Measurements from ENCODE around the gene ARHGEF2. TPM values are rescaled to one million over a fixed set of nuclear protein-coding genes. Genes with fewer than 3 reads are reported as not detected.
"Not testable (repeated sequence)": the region's sequence is repeated elsewhere in the genome, so short reads cannot be mapped to it uniquely, and the experiment has no call there.

ARHGEF2 gene
- total and polyA plus RNA-seq, 9 donors = 36.3 to 221 (median 63.3) TPM

DNA sequence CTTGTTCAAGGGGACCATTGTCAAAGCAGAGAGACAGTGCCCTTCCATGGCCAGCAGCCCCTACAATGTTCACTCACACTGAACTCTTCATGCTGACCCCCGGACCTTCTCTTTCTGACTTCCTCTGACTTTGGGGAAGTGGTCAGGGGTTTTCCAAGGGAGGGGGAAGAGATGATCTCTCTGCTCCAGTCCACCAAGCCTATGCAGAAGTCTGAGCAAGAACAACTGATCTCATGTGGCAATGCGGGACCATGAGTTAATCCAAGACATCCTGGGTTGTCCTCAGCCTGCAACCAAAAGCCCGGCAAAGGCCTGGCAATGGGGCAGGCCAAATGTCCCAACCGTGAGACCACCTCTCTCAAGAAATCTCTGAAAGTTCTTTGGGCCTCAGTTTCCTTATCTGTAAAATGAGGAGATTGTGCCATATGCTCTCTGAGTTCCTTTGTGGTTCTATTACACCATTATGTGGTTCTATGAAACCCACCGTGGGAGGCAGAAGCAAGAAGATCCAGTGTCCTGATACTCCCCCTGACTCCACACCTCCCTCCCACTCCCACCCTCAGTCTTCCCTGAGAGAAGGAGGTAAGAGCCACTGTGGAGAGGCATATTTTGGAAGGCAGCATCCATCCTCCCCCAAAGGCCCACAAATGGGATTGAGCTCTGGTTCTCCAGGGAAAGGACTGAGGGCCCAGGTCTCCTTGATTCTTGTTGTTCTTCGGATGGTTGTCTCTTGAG, 11.8 kb upstream of the ARHGEF2 start:
- H3K36me3 ChIP-seq = no peaks in the 10 kb centered on the region
- no peak for DNase-seq
- no peaks in the 10 kb centered on the region for H3K27me3 ChIP-seq
- no peak for TF ChIP-seq POLR2A (IDR thresholded peaks at IDR 0.05)
- no peak for TF ChIP-seq EP300 (IDR thresholded peaks at IDR 0.05)
- TF ChIP-seq, protein P1, sequence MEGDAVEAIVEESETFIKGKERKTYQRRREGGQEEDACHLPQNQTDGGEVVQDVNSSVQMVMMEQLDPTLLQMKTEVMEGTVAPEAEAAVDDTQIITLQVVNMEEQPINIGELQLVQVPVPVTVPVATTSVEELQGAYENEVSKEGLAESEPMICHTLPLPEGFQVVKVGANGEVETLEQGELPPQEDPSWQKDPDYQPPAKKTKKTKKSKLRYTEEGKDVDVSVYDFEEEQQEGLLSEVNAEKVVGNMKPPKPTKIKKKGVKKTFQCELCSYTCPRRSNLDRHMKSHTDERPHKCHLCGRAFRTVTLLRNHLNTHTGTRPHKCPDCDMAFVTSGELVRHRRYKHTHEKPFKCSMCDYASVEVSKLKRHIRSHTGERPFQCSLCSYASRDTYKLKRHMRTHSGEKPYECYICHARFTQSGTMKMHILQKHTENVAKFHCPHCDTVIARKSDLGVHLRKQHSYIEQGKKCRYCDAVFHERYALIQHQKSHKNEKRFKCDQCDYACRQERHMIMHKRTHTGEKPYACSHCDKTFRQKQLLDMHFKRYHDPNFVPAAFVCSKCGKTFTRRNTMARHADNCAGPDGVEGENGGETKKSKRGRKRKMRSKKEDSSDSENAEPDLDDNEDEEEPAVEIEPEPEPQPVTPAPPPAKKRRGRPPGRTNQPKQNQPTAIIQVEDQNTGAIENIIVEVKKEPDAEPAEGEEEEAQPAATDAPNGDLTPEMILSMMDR (IDR thresholded peaks at IDR 0.05) = no peak
- intact Hi-C loops (cut with DNase I) = loop anchor here in 1 of 4 donors (5.0 kb wide), 1 partner anchor 48 kb away; the partner anchor contains the start of gene RXFP4
- H3K4me1 ChIP-seq (ENCODE audit: insufficient read depth) = no peaks in the 10 kb centered on the region
- no peak overlapping the region for H3K27ac ChIP-seq
- H3K9me3 ChIP-seq = no peaks in the 10 kb centered on the region
- no peak overlapping the region for H3K4me3 ChIP-seq
- WGBS, 3 donors = 83 to 90% (median 87%) methylated on average over 6 of the region's 6 CpGs

DNA sequence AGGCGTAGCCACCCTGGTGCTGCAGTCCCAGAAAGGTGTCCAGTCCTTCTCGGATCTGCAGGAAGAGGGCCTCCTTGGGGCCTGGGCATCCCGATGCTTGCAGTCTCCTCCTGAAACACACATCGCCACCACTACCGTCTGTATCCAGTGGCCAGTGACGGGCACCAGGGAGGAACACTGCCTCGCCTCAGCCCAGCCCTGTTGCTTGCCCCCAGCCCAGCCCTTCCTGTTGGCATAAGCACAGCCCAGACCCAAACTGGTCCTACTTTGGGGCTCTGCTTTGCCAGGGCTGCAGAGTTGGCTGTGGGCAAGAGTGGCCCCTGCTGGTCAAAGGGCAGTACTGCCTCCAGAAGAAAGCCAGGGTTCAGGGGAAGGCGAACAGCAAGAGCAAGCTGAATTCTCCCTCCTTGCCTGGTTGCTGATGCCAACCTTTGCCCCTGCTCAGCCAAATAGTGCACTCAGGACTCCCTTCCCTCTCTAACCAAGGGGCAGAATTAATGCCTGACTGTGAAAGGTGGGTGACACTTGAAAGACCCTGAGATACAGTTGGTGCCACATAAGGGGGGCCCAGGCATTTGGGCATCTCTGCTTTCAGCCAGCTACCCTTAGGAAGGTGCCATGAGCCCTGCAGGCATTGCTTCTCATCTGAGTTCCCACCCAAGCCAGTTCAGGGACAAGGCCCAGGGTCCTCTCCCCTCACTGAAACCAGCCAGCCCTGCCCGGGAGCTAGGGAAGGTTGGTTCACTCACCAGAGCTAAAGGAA, 11.1 kb upstream of the ARHGEF2 start:
- Histone ChIP-seq H3K4me3 (peak overlapping the region; percentile 18), H3K9me3 (no peaks in the 10 kb centered on the region), H3K27ac (no peak overlapping the region), H3K4me1 (ENCODE audit: insufficient read depth) (no peaks in the 10 kb centered on the region), H3K36me3 (no peaks in the 10 kb centered on the region), H3K27me3 (no peaks in the 10 kb centered on the region)
- intact Hi-C loops (cut with DNase I) = loop anchor here in 3 of 4 donors (2.0 to 5.0 kb wide), 3 partner anchors 47 to 53 kb away; partner anchors contain the start of gene RXFP4 (in 1 of the 3)
- DNase-seq = peak; percentile 70 to 82 (median 77)
- WGBS, 3 donors = 15 to 22% (median 20%) methylated on average over 9 of the region's 9 CpGs
- TF ChIP-seq POLR2A (IDR thresholded peaks at IDR 0.05) = no peak
- TF ChIP-seq, protein P1 (IDR thresholded peaks at IDR 0.05) = peak; percentile 87 to 98 (median 97)

DNA sequence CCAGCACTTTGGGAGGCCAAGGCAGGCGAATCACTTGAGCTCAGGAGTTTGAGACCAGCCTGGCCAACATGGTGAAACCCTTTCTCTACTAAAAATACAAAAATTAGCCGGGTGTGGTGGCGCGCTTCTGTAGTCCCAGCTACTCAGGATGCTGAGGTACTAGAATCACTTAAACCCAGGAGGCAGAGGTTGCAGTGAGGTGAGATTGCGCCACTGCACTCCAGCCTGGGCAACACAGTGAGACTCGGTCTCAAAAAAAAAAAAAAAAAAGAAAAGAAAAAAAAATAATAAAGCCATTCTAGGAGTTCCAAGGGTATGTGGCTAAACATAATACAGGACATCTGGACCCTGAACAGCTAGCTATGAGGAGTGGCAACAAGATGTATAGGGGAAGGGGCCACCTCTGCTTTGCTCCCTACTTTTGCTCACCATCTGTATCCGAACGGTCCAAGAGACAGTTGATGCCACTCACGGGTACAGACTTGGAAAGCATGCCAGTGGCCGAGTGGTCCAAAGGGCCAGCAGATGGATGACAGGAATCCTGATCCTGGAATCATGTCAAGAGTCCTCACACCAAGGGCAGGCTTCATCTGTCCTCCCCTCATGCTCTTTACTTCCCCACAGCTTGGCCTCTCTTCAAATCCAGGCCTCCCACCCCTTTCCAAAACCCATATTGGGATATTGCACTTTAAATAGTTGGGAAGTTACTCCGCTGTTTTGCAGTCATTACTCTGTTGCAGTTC, 6.7 kb upstream of the ARHGEF2 start:
- intact Hi-C loops (cut with DNase I); H3K4me3 ChIP-seq; H3K27me3 ChIP-seq; H3K27ac ChIP-seq; H3K4me1 ChIP-seq (ENCODE audit: insufficient read depth); H3K9me3 ChIP-seq; H3K36me3 ChIP-seq; DNase-seq: not testable (repeated sequence)
- 81 to 84% (median 82%) methylated on average over 11 of the region's 11 CpGs for whole genome bisulfite sequencing, 3 donors

DNA sequence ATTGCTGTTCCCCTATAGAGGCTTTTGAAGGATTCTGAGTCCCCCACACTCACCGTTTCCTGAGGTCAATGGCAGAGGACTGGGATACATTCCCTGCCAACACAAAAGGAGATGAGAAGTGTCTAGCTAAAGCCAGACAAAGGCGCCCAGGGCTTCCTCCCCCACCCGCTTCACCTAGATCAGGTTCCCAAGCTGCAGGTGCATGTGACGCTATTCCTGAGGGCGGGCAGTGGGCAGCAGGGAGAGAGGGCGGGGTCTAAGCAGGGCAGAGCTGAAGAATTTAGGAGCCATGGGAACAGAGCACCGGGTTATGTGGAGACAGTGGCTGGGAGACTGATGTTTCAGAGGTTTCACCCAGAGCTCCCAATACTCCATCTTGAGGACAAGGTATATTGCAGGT, 6.0 kb upstream of the ARHGEF2 start:
- 80 to 87% (median 80%) methylated on average over 7 of the region's 7 CpGs for WGBS, 3 donors
- intact Hi-C loops (cut with DNase I) = no loop called here
- H3K9me3 ChIP-seq = no peaks in the 10 kb centered on the region
- no peak overlapping the region for H3K27ac ChIP-seq
- no peaks in the 10 kb centered on the region for H3K36me3 ChIP-seq
- no peak overlapping the region for H3K4me3 ChIP-seq
- peaks cover 9% of the 10 kb centered on the region for H3K4me1 ChIP-seq (ENCODE audit: insufficient read depth)
- TF ChIP-seq, protein P1 (IDR thresholded peaks at IDR 0.05) = no peak
- no peak for TF ChIP-seq EP300 (IDR thresholded peaks at IDR 0.05)
- no peak for DNase-seq
- no peaks in the 10 kb centered on the region for H3K27me3 ChIP-seq

All from ovary (tissue), 9 donors.